D341Med (cell line): ENCODE results near the gene ORM1.

Experiments
- DNase-seq: peaks from one replicate; pipeline ENCODE4 v3.0.0; 2012; ENCODE audit warnings: low spot score

Gene ORM1

GRCh38 chr9:114287763-114288192, 35.1 kb upstream of the ORM1 start:
- DNase-seq, result no peak

GRCh38 chr9:114288193-114289091, 34.5 kb upstream of the ORM1 start:
- no peak for DNase-seq

GRCh38 chr9:114289106-114289505, 33.8 kb upstream of the ORM1 start:
- DNase-seq, result no peak

GRCh38 chr9:114289571-114290481, 33.1 kb upstream of the ORM1 start:
- peak; percentile 16 for DNase-seq

- peak; percentile 36 for DNase-seq
Measured at GRCh38 chr9:114290561-114290986, 32.3 kb upstream of the ORM1 start.

GRCh38 chr9:114291064-114291474, 31.8 kb upstream of the ORM1 start:
- DNase-seq, result peak; percentile 81

GRCh38 chr9:114291886-114292590, 30.9 kb upstream of the ORM1 start:
- peak; percentile 14 for DNase-seq

GRCh38 chr9:114294664-114295063, 28.2 kb upstream of the ORM1 start:
- DNase-seq, result no peak

- no peak for DNase-seq
Measured at GRCh38 chr9:114296338-114296737, 26.6 kb upstream of the ORM1 start.

- peak; percentile 8 for DNase-seq
Measured at GRCh38 chr9:114299286-114300152, 23.4 kb upstream of the ORM1 start.

- peak; percentile 12 for DNase-seq
Measured at GRCh38 chr9:114300153-114300845, 22.6 kb upstream of the ORM1 start.

- peak; percentile 12 for DNase-seq
Measured at GRCh38 chr9:114300846-114301797, 21.8 kb upstream of the ORM1 start.

GRCh38 chr9:114301798-114302565, 20.9 kb upstream of the ORM1 start:
- DNase-seq, result no peak

- DNase-seq, result no peak
Measured at GRCh38 chr9:114302727-114303126, 20.2 kb upstream of the ORM1 start.

- no peak for DNase-seq
Measured at GRCh38 chr9:114303571-114303970, 19.3 kb upstream of the ORM1 start.

- DNase-seq, result no peak
Measured at GRCh38 chr9:114303977-114304376, 18.9 kb upstream of the ORM1 start.

GRCh38 chr9:114304416-114305188, 18.3 kb upstream of the ORM1 start:
- peak; percentile 18 for DNase-seq

GRCh38 chr9:114307899-114308267, 15.0 kb upstream of the ORM1 start:
- no peak for DNase-seq
